Uterus (tissue), 4 donors: Measurements from ENCODE around the gene DCAF16. TPM values are rescaled to one million over a fixed set of nuclear protein-coding genes. Genes with fewer than 3 reads are reported as not detected.

Experiments
- DNase-seq, 2 donors: peaks; one replicate each; pipeline ENCODE4 v3.0.0-alpha.2; 2019 to 2020
- H3K27ac ChIP-seq, 2 donors: fragments of 200-600 bp; sonication (generic); 1 replicate in 1 of 2; 2 replicates in 1 of 2; pipeline ENCODE4 v1.5.1; 2016 to 2018
- H3K27me3 ChIP-seq, 2 donors: fragments of 200-600 bp; sonication (generic); one replicate each; pipeline ENCODE4 v1.5.1; 2018 to 2019; ENCODE audit warnings: control low read depth in 1 of 2
- H3K36me3 ChIP-seq, 2 donors: fragments of 200-600 bp; sonication (generic); one replicate each; pipeline ENCODE4 v1.5.1; 2019; ENCODE audit warnings: control low read depth in 1 of 2
- H3K4me1 ChIP-seq, 2 donors: fragments of 200-600 bp; sonication (generic); one replicate each; pipeline ENCODE4 v1.5.1; 2018 to 2019; ENCODE audit warnings: control low read depth in 1 of 2
- H3K4me3 ChIP-seq, 2 donors: fragments of 200-600 bp; sonication (generic); 1 replicate in 1 of 2; 2 replicates in 1 of 2; pipeline ENCODE4 v1.5.1; 2018 to 2019; ENCODE audit warnings: mild to moderate bottlenecking in 1 of 2
- H3K9me3 ChIP-seq, 2 donors: fragments of 200-600 bp; sonication (generic); one replicate each; pipeline ENCODE4 v1.5.1; 2019; ENCODE audit warnings: control low read depth in 1 of 2
- CTCF ChIP-seq, 4 experiments: fragments of 200-600 bp in 2 of 4; fragments of 450-650 bp in 2 of 4; sonication (generic) in 2 of 4; IDR thresholded peaks; one replicate each; pipeline ENCODE4 v1.5.1; 2016 to 2019; ENCODE audit warnings: antibody characterized with exemption in 4 of 4, mild to moderate bottlenecking in 2 of 4, moderate library complexity in 1 of 4
- POLR2A ChIP-seq, 2 donors: fragments of 450-650 bp; IDR thresholded peaks; one replicate each; pipeline ENCODE4 v1.6.1; 2016; ENCODE audit warnings: antibody characterized with exemption in 2 of 2, mild to moderate bottlenecking in 1 of 2, moderate library complexity in 1 of 2
- intact Hi-C: fragments of 100-400 bp; cut with DNase I; formaldehyde crosslinking; loops from one replicate; pipeline ENCODE4 v1.15.1; 2023; ENCODE audit warnings: low total_unique reads
- total RNA-seq, 4 donors: library from RNA; depleted of rRNA in 3 of 4; stranded (reverse); fragments of >200 nt in 3 of 4; gene quantifications; one replicate each; pipeline versions ENCODE4 v1.1.0 to v1.2.4, GENCODE V29; 2014 to 2023
- donor health status: DM: yes; HTN: yes; CAD: no.

Gene DCAF16
- total RNA-seq, 4 donors from 2014 or later, result 25.6 to 65.9 (median 55.2) TPM

- TF ChIP-seq CTCF (IDR thresholded peaks at IDR 0.05) (no peak), POLR2A (IDR thresholded peaks at IDR 0.05) (no peak)
- intact Hi-C loops, result no loop called here
- Histone ChIP-seq H3K4me3 (no peak overlapping the region), H3K27me3 (no peaks in the 10 kb centered on the region), H3K36me3 (no peaks in the 10 kb centered on the region), H3K4me1 (no peaks in the 10 kb centered on the region), H3K27ac (no peak overlapping the region), H3K9me3 (no peaks in the 10 kb centered on the region)
- DNase-seq, result no peak
Measured at GRCh38 chr4:17765514-17766286, 44.9 kb downstream of the DCAF16 start.

- no peak for DNase-seq
- TF ChIP-seq POLR2A (IDR thresholded peaks at IDR 0.05) (no peak), CTCF (IDR thresholded peaks at IDR 0.05) (no peak)
- Histone ChIP-seq H3K9me3 (no peaks in the 10 kb centered on the region), H3K27me3 (no peaks in the 10 kb centered on the region), H3K4me3 (no peak overlapping the region), H3K27ac (no peak overlapping the region), H3K4me1 (no peaks in the 10 kb centered on the region), H3K36me3 (no peaks in the 10 kb centered on the region)
- intact Hi-C loops, result no loop called here
Measured at GRCh38 chr4:17763931-17764330, 46.6 kb downstream of the DCAF16 start.

- intact Hi-C loops, result no loop called here
- TF ChIP-seq POLR2A (IDR thresholded peaks at IDR 0.05) (no peak), CTCF (IDR thresholded peaks at IDR 0.05) (no peak)
- H3K27me3 ChIP-seq, result no peaks in the 10 kb centered on the region
Measured at GRCh38 chr4:17763416-17763815, 47.1 kb downstream of the DCAF16 start.

GRCh38 chr4:17762726-17763125, 47.8 kb downstream of the DCAF16 start:
- intact Hi-C loops, result no loop called here

More at GRCh38 chr4:17763416-17763815, 47.1 kb downstream of the DCAF16 start:
- Histone ChIP-seq H3K36me3 (no peaks in the 10 kb centered on the region), H3K4me3 (no peak overlapping the region), H3K4me1 (no peaks in the 10 kb centered on the region), H3K9me3 (no peaks in the 10 kb centered on the region), H3K27ac (no peak overlapping the region)
- DNase-seq, result no peak

More at GRCh38 chr4:17762726-17763125, 47.8 kb downstream of the DCAF16 start:
- Histone ChIP-seq H3K36me3 (no peaks in the 10 kb centered on the region), H3K27ac (no peak overlapping the region), H3K9me3 (no peaks in the 10 kb centered on the region), H3K4me1 (no peaks in the 10 kb centered on the region), H3K27me3 (no peaks in the 10 kb centered on the region), H3K4me3 (no peak overlapping the region)
- no peak for DNase-seq
- TF ChIP-seq POLR2A (IDR thresholded peaks at IDR 0.05), result no peak
- TF ChIP-seq CTCF (IDR thresholded peaks at IDR 0.05), result no peak
